HEK293T (cell line): ENCODE measurements around the gene FNDC3B.

Source experiments
- CTCF ChIA-PET: fragments of 350-600 bp; formaldehyde crosslinking; extraction: SDS; loops from one replicate; lab custom pipeline; 2021; ENCODE audit warnings: antibody characterized with exemption, inconsistent platforms; lab: Yijun Ruan, JAX
- POLR2A ChIA-PET: fragments of 350-600 bp; formaldehyde crosslinking; extraction: SDS; loops from one replicate; lab custom pipeline; 2020; ENCODE audit warnings: antibody characterized with exemption, inconsistent platforms; lab: Yijun Ruan, JAX
- DNase-seq: peaks from one replicate; pipeline ENCODE4 v3.0.0; 2012; ENCODE audit warnings: mixed read lengths; ENCODE audit errors: extremely low spot score
- ARNT ChIP-seq: fragments of 450-650 bp; IDR thresholded peaks from 2 replicates; pipeline ENCODE4 v1.6.1; 2017; ENCODE audit warnings: mild to moderate bottlenecking
- BHLHE40 ChIP-seq: fragments of 450-650 bp; IDR thresholded peaks from 2 replicates; pipeline ENCODE4 v1.6.1; 2016; ENCODE audit warnings: mild to moderate bottlenecking, moderate library complexity, borderline replicate concordance
- CTBP1 ChIP-seq: fragments of 450-650 bp; IDR thresholded peaks from 2 replicates; pipeline ENCODE4 v1.6.1; 2016; ENCODE audit warnings: borderline replicate concordance
- ELF4 ChIP-seq: fragments of 450-650 bp; IDR thresholded peaks from 2 replicates; pipeline ENCODE4 v1.6.1; 2017; ENCODE audit warnings: antibody characterized with exemption
- FOXA1 ChIP-seq: fragments of 450-650 bp; IDR thresholded peaks from 2 replicates; pipeline ENCODE4 v1.6.1; 2016; ENCODE audit warnings: mild to moderate bottlenecking
- FOXK2 ChIP-seq: fragments of 450-650 bp; IDR thresholded peaks from 2 replicates; pipeline ENCODE4 v1.6.1; 2016; ENCODE audit warnings: mild to moderate bottlenecking
- FOXM1 ChIP-seq: fragments of 450-650 bp; IDR thresholded peaks from 2 replicates; pipeline ENCODE4 v1.6.1; 2017; ENCODE audit warnings: mild to moderate bottlenecking, borderline replicate concordance
- HDGF ChIP-seq: fragments of 450-650 bp; IDR thresholded peaks from 2 replicates; pipeline ENCODE4 v1.6.1; 2017; ENCODE audit warnings: antibody characterized with exemption, borderline replicate concordance
- L3MBTL2 ChIP-seq: fragments of 450-650 bp; conservative IDR thresholded peaks from 2 replicates; pipeline ENCODE4 v1.6.1; 2016; ENCODE audit warnings: mild to moderate bottlenecking
- LEF1 ChIP-seq: fragments of 450-650 bp; IDR thresholded peaks from 2 replicates; pipeline ENCODE4 v1.6.1; 2017; ENCODE audit warnings: mild to moderate bottlenecking, borderline replicate concordance
- NFRKB ChIP-seq: fragments of 450-650 bp; IDR thresholded peaks from 2 replicates; pipeline ENCODE4 v1.6.1; 2016; ENCODE audit warnings: mild to moderate bottlenecking, moderate library complexity
- SP1 ChIP-seq: fragments of 450-650 bp; IDR thresholded peaks from 2 replicates; pipeline ENCODE4 v1.6.1; 2017
- SUZ12 ChIP-seq: fragments of 450-650 bp; IDR thresholded peaks from 2 replicates; pipeline ENCODE4 v1.6.1; 2016; ENCODE audit warnings: mild to moderate bottlenecking
- TARDBP ChIP-seq: fragments of 450-650 bp; IDR thresholded peaks from 2 replicates; pipeline ENCODE4 v1.6.1; 2016
- ZNF384 ChIP-seq: fragments of 450-650 bp; IDR thresholded peaks from 2 replicates; pipeline ENCODE4 v1.6.1; 2016
- TF ChIP-seq, protein P1 (sequence below): fragments of 450-650 bp; IDR thresholded peaks from 2 replicates; pipeline ENCODE4 v1.6.1; 2016

The FNDC3B gene

DNA sequence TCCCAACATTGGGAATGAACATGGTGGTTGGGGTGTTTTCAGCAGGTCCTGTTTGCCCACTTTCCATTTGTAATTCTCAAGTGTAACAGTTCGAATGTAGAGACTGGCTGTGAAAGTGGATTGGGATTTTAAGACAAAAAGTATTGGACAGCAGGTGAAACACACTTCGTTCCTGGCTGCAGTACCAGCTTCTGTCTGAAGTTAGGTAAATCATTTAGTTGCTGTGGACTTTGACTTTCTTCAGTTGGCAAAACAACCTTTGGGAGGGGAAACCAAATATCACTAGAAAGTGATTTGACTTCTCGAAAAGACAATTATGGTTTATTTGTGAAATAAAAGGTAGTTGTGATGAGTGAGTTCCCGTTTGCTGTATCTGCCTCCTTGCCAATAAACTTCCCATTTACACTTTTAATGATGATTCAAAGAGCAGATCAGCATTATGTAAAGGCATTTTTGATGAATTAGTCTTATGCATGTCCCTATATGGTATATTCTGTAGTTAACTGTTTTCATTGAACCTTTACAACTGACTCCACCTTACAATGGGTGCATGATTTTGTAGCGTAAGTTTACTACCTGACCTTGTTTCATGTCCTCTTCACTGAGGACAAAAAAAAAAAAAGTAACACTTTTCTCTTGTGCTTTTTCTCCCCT is 34.0 kb downstream of the FNDC3B start:
- no peak for DNase-seq
- POLR2A ChIA-PET = no interaction called here
- no peak for TF ChIP-seq LEF1
- TF ChIP-seq SP1 = no peak
- no peak for TF ChIP-seq NFRKB
- TF ChIP-seq CTBP1 = no peak
- TF ChIP-seq ZNF384 = no peak
- TF ChIP-seq FOXM1 = no peak
- TF ChIP-seq, protein P1, sequence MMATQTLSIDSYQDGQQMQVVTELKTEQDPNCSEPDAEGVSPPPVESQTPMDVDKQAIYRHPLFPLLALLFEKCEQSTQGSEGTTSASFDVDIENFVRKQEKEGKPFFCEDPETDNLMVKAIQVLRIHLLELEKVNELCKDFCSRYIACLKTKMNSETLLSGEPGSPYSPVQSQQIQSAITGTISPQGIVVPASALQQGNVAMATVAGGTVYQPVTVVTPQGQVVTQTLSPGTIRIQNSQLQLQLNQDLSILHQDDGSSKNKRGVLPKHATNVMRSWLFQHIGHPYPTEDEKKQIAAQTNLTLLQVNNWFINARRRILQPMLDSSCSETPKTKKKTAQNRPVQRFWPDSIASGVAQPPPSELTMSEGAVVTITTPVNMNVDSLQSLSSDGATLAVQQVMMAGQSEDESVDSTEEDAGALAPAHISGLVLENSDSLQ = no peak
- TF ChIP-seq L3MBTL2 = no peak
- TF ChIP-seq ELF4 = no peak
- no peak for TF ChIP-seq HDGF
- no peak for TF ChIP-seq ARNT
- no peak for TF ChIP-seq BHLHE40
- no peak for TF ChIP-seq FOXA1
- CTCF ChIA-PET = no interaction called here

DNA sequence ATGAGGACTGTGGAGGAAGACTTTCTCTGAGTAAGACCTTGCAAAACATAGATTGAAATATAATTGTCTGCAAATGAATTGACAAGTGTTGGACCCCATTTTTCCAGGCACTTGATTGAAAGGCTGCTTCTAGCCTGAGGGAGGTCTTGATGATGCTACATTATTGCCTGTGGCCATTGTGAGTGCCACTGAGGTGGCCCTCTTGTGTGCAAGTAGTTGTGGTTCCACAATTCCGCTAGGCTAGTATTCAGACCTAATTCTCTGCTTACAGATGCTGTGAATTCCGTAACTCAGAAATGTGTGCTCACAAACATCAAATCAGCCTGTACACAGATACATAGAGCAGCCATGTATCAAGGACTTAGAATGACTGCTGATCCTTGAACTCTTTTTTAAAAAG is 34.7 kb downstream of the FNDC3B start:
- TF ChIP-seq TARDBP (no peak), FOXA1 (no peak), BHLHE40 (no peak), NFRKB (no peak), ELF4 (no peak)

DNA sequence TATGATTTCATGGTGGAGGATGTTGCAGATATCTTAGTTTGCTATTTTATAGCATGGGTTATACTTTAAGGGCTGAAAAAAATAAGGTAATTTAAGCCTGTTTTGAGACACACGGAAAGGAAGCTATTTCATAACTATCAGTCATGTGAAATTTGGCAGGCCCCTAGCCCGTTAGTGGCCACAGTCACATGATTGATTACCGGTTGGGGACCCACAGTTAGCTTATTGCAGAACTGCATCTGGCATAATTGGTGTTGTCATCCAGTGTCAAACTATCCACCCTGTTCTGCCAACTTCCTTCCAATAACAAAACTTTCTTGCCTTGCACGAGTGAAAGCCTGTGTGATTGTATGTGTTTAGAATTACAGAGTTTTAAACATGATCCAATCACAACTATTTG is 35.2 kb downstream of the FNDC3B start:
- no peak for DNase-seq
- CTCF ChIA-PET = no interaction called here
- POLR2A ChIA-PET = no interaction called here
- no peak for TF ChIP-seq ARNT
- no peak for TF ChIP-seq LEF1
- no peak for TF ChIP-seq FOXA1
- no peak for TF ChIP-seq L3MBTL2
- no peak for TF ChIP-seq SUZ12
- no peak for TF ChIP-seq SP1
- no peak for TF ChIP-seq ELF4
- TF ChIP-seq, protein P1 = no peak
- no peak for TF ChIP-seq ZNF384
- TF ChIP-seq NFRKB = no peak
- no peak for TF ChIP-seq FOXM1
- TF ChIP-seq BHLHE40 = no peak
- no peak for TF ChIP-seq CTBP1
- no peak for TF ChIP-seq TARDBP
- TF ChIP-seq HDGF = no peak

More for the DNA sequence above, 34.7 kb downstream of the FNDC3B start:
- ChIA-PET CTCF (no interaction called here), POLR2A (no interaction called here)
- no peak for DNase-seq

DNA sequence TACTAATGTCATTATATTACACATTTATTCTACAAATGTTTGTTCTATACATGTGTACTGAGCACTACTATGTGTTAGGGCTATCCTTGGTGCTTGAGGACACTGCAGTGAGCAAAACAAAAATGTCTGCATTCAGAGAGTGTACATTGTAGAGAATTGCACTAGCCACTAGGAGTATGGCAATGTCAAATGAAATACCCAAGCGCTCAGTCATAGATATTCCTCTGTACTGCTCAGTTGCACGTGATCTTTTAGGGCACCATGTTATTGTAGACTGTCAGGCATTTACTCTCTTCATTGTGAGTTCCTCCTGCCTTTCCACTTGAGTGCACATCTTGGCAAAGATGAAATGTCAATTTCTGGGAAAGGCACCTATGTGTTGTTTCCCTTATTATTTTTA is 36.8 kb downstream of the FNDC3B start:
- DNase-seq = no peak
- ChIA-PET POLR2A (no interaction called here), CTCF (no interaction called here)
- TF ChIP-seq NFRKB (no peak), SUZ12 (no peak)

DNA sequence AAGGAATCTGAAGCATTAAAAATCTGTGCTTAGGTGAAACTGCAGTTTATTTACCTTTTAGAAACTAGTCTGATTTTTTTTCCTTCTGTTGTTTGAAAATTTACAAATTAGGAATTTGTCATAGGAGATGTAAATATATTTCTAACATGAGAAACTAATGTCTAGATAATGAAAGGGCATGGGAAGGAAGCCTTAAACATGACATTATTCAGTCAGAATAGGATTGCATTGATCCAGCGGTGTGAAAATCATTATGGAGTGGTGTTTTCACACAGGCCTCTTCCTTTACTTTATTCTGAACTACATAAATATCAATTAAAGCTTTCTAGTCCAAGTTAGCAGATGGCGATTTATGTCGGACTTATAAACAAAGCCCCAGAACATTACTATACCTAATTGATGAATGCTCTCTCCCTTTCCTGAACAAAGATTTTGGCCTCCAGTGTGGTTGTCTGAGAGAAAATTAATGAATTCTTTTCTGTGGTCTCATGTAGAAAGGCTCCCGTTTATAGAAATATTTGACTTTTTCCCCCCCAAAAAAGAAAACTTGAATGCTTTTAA is 37.9 kb downstream of the FNDC3B start:
- POLR2A ChIA-PET = no interaction called here
- CTCF ChIA-PET = no interaction called here
- TF ChIP-seq ELF4 (no peak), SUZ12 (no peak), FOXM1 (no peak), TARDBP (no peak), SP1 (no peak), BHLHE40 (no peak), ZNF384 (no peak), HDGF (no peak), FOXK2 (no peak), FOXA1 (no peak), CTBP1 (no peak), ARNT (no peak), LEF1 (no peak), L3MBTL2 (no peak), NFRKB (no peak)
- TF ChIP-seq, protein P1 = no peak
- DNase-seq = no peak

DNA sequence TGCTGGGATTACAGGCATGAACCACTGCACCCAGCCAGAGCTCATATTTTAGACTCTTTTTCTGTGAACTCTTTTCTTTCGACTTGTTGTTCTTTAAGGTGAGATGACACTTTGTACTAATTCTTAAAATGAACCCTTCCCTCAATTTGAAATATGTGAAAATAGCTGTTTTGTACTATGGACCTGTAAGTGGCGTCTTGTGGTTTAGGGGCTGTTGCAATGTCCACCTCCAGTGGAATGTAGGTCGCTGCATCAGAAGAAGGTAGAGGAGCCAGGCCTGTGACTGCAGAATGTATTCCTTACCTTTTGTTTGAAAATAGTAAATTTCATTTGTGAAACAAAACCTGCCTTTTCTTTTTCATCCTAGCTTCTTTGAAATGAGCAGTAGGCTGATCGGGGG is 38.9 kb downstream of the FNDC3B start:
- ChIA-PET POLR2A (no interaction called here), CTCF (no interaction called here)
- TF ChIP-seq FOXM1 (no peak), FOXA1 (no peak), NFRKB (no peak), SUZ12 (no peak), HDGF (no peak), TARDBP (no peak), L3MBTL2 (no peak), LEF1 (no peak), ZNF384 (no peak), CTBP1 (no peak), BHLHE40 (no peak), SP1 (no peak), FOXK2 (no peak)
- TF ChIP-seq, protein P1 = no peak
- DNase-seq = no peak
